Gastroesophageal sphincter (tissue), 2 donors: Measurements from ENCODE around the gene PMFBP1.

Experiments used
- POLR2A ChIP-seq, 2 donors: fragments of 450-650 bp; IDR thresholded peaks; one replicate each; pipeline ENCODE4 v1.6.1; 2017; ENCODE audit warnings: antibody characterized with exemption in 2 of 2, mild to moderate bottlenecking in 2 of 2, moderate library complexity in 1 of 2
- POLR2AphosphoS5 ChIP-seq: sonication (generic); formaldehyde crosslinking; IDR thresholded peaks from one replicate; pipeline ENCODE4 v1.6.1; 2017; ENCODE audit warnings: antibody characterized with exemption

DNA sequence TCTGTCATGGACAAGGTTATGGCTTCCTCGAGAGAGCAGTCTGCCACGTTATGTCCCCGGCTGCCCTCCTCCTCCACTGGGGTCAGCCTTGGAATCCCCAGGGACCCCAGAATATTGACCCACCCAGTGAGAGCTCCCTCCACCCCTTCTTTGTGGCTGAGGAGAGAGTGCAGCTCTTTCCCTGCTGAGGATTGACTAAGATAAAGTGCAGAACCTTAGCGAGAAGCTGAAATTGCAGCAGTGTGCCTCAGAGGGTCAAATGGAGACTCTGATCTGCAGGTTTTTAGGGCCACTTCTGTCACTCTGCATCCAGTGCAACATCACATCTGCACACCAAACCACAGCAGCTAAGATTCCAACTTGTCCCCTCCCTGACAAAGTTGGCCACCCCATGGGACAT lies 25.6 kb upstream of the PMFBP1 start:
- TF ChIP-seq POLR2A (IDR thresholded peaks at IDR 0.05) (no peak), POLR2AphosphoS5 (no peak)
